Endothelial cell (in vitro differentiated cells): ENCODE results near the gene PRKAR1A. TPM values are rescaled to one million over a fixed set of nuclear protein-coding genes. Genes with fewer than 3 reads are reported as not detected.

Source experiments
- DNase-seq: peaks from one replicate; pipeline ENCODE4 v3.0.0; 2021; ENCODE audit warnings: low spot score
- H3K27ac Mint-ChIP-seq: one replicate; pipeline ENCODE4 v1.8.0; 2021; ENCODE audit warnings: mixed read lengths, inconsistent platforms; ENCODE audit not compliant: unreplicated experiment
- H3K27me3 Mint-ChIP-seq: one replicate; pipeline ENCODE4 v1.8.0; 2021; ENCODE audit warnings: mild to moderate bottlenecking, moderate library complexity, mixed read lengths, inconsistent platforms; ENCODE audit not compliant: unreplicated experiment
- H3K36me3 Mint-ChIP-seq: one replicate; pipeline ENCODE4 v1.8.0; 2021; ENCODE audit warnings: mild to moderate bottlenecking, low read depth, mixed read lengths, inconsistent platforms; ENCODE audit not compliant: unreplicated experiment
- H3K4me1 Mint-ChIP-seq: one replicate; pipeline ENCODE4 v1.8.0; 2021; ENCODE audit warnings: mild to moderate bottlenecking, mixed read lengths, inconsistent platforms; ENCODE audit not compliant: unreplicated experiment
- H3K4me3 Mint-ChIP-seq: one replicate; pipeline ENCODE4 v1.8.0; 2021; ENCODE audit warnings: mild to moderate bottlenecking, mixed read lengths, inconsistent platforms; ENCODE audit not compliant: unreplicated experiment
- H3K9me3 Mint-ChIP-seq: one replicate; pipeline ENCODE4 v1.8.0; 2021; ENCODE audit warnings: mixed read lengths, inconsistent platforms; ENCODE audit not compliant: unreplicated experiment
- total RNA-seq: library from RNA; stranded (reverse); fragmentation: NEBNext Ultra II Directional; extraction: Animal tissue kit (Norgen Biotek cat#: 25700); gene quantifications from one replicate; pipeline ENCODE4 v1.2.1, GENCODE V29; 2021; ENCODE audit not compliant: unreplicated experiment
- TF ChIP-seq, protein P1 (sequence below): fragments of 200-600 bp; sonication (generic); IDR thresholded peaks from one replicate; pipeline ENCODE4 v1.5.0; 2021; ENCODE audit warnings: antibody characterized with exemption; ENCODE audit not compliant: unreplicated experiment

Gene PRKAR1A
- total RNA-seq, 1 donor from 2014 or later: 248 TPM

DNA sequence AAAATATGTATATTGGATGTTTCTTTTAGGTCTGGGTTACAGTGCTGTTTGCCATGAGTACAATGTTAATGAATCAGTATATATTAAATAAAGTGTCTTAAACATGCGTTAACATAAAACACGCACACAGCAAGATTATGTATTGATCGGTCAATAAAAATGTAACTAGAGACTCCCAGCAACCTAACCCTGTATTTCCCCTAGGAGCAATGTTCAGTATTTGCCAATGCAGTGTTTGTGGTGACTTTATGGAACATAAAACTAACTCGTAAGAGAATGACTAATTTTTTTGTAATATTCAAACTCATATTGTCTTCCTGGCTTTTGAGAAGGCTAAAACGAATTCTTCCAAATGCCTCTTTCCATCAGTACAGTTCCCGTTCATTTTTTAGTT is 22.5 kb downstream of the PRKAR1A start:
- Mint-ChIP-seq H3K4me3 (no peak overlapping the region), H3K36me3 (peaks cover 32% of the 10 kb centered on the region), H3K9me3 (no peaks in the 10 kb centered on the region), H3K4me1 (peaks cover 4% of the 10 kb centered on the region), H3K27me3 (no peaks in the 10 kb centered on the region), H3K27ac (no peak overlapping the region)
- TF ChIP-seq, protein P1, sequence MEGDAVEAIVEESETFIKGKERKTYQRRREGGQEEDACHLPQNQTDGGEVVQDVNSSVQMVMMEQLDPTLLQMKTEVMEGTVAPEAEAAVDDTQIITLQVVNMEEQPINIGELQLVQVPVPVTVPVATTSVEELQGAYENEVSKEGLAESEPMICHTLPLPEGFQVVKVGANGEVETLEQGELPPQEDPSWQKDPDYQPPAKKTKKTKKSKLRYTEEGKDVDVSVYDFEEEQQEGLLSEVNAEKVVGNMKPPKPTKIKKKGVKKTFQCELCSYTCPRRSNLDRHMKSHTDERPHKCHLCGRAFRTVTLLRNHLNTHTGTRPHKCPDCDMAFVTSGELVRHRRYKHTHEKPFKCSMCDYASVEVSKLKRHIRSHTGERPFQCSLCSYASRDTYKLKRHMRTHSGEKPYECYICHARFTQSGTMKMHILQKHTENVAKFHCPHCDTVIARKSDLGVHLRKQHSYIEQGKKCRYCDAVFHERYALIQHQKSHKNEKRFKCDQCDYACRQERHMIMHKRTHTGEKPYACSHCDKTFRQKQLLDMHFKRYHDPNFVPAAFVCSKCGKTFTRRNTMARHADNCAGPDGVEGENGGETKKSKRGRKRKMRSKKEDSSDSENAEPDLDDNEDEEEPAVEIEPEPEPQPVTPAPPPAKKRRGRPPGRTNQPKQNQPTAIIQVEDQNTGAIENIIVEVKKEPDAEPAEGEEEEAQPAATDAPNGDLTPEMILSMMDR: no peak
- DNase-seq: no peak

DNA sequence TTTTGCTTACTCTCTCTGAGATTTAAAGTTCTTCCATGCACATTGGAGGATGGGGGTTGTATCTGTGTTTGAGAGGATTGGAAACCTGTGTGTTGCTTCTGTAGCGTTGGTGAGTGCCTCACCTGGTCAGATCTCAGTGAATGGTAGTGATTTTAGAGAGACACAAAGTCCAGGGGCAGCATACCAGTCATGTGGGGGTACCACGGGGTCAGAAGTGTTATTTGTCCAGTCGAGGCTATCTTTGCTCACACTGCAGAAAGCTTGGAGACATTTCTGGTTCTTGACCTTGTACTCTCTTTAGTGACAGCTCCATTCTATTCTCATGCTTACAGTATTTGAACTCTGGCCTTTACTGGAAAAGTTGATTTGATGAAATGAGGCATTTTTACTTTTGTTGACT is 23.7 kb downstream of the PRKAR1A start:
- Mint-ChIP-seq H3K9me3 (no peaks in the 10 kb centered on the region), H3K27me3 (no peaks in the 10 kb centered on the region), H3K36me3 (peaks cover 28% of the 10 kb centered on the region), H3K4me1 (peaks cover 4% of the 10 kb centered on the region), H3K27ac (no peak overlapping the region), H3K4me3 (peak overlapping the region; percentile 26)
- TF ChIP-seq, protein P1: no peak
- DNase-seq: no peak

GRCh38 chr17:68539548-68540467 is 27.6 kb downstream of the PRKAR1A start:
- peaks cover 3% of the 10 kb centered on the region for H3K27me3 Mint-ChIP-seq
- peak overlapping the region; percentile 25 for H3K4me3 Mint-ChIP-seq
- peak overlapping the region; percentile 26 for H3K27ac Mint-ChIP-seq
- peaks cover 4% of the 10 kb centered on the region for H3K4me1 Mint-ChIP-seq
- TF ChIP-seq, protein P1: no peak
- no peaks in the 10 kb centered on the region for H3K9me3 Mint-ChIP-seq
- peaks cover 33% of the 10 kb centered on the region for H3K36me3 Mint-ChIP-seq
- no peak for DNase-seq

DNA sequence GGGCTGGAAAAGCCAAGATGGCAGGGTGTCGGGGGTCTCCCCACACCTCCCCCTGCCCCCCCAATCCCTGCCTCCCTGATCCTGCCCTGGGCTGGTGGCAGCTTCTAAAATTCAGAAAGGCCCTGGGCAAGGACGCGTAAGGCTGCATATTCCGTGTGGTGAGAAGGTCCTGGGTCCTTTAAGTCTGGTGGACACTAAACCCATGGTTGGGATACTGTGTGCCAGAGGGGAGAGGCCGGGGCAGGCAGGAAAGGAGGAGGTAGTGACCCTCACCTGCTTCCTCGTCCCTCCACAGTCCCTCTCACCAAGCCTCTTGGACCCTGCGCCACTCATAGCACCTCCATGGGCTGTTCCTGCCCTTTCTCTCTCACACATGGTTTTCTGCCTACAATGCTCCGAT is 28.8 kb downstream of the PRKAR1A start:
- no peak for DNase-seq
- TF ChIP-seq, protein P1: no peak
- H3K27ac Mint-ChIP-seq: no peak overlapping the region
- H3K36me3 Mint-ChIP-seq: peaks cover 30% of the 10 kb centered on the region
- peaks cover 4% of the 10 kb centered on the region for H3K4me1 Mint-ChIP-seq
- peaks cover 3% of the 10 kb centered on the region for H3K27me3 Mint-ChIP-seq
- H3K4me3 Mint-ChIP-seq: no peak overlapping the region
- no peaks in the 10 kb centered on the region for H3K9me3 Mint-ChIP-seq

DNA sequence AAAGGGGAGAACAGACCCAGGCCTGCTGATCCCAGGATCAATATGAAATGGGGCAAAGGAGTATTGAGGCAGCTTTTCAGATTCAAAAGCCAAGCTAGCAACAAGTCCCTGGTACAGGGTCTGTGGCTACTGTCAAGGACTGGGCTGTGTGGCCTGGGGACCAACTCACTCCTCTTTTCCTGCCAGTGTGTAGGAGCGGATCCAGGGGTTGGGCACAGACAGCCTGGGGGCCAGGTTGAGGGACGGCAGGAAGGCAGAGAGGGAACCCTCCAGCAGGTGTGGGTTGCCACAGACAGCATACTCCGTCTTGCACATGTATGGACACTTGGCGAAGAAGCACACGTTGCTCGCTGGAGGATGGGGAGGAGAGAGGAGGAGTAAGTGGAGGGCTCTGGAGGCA is 29.6 kb downstream of the PRKAR1A start:
- peaks cover 34% of the 10 kb centered on the region for H3K36me3 Mint-ChIP-seq

More for the DNA sequence above, 29.6 kb downstream of the PRKAR1A start:
- TF ChIP-seq, protein P1: no peak
- Mint-ChIP-seq H3K4me1 (peaks cover 4% of the 10 kb centered on the region), H3K4me3 (no peak overlapping the region), H3K27me3 (peaks cover 3% of the 10 kb centered on the region), H3K9me3 (no peaks in the 10 kb centered on the region), H3K27ac (no peak overlapping the region)
- no peak for DNase-seq
